AG04450 (cell line): ENCODE data around the gene ZNF358. TPM values are rescaled to one million over a fixed set of nuclear protein-coding genes. Genes with fewer than 3 reads are reported as not detected.

Experiments
- CTCF ChIA-PET: fragments of 300-600, 350-600 bp; formaldehyde crosslinking; extraction: SDS; loops from one replicate; lab custom pipeline; 2022; ENCODE audit warnings: antibody characterized with exemption, inconsistent platforms; lab: Charles Lee
- POLR2A ChIA-PET: fragments of 350-600 bp; formaldehyde crosslinking; extraction: SDS; loops from one replicate; lab custom pipeline; 2021; ENCODE audit warnings: antibody characterized with exemption, inconsistent platforms; lab: Yijun Ruan, JAX
- DNase-seq: peaks from one replicate; pipeline ENCODE4 v3.0.0-alpha.2; 2011; ENCODE audit warnings: low read depth, low spot score
- H3K27ac ChIP-seq: one replicate; pipeline ENCODE4 v1.5.1; 2012; ENCODE audit warnings: low read depth, low read length, control low read depth
- H3K27me3 ChIP-seq: one replicate; pipeline ENCODE4 v1.6.0; 2012; ENCODE audit warnings: low read length; ENCODE audit not compliant: control insufficient read depth, insufficient read depth
- H3K4me3 ChIP-seq: 2 replicates; pipeline ENCODE4 v1.5.1; 2011; ENCODE audit warnings: mild to moderate bottlenecking, low read depth, low read length, control low read depth
- H3K9me3 ChIP-seq: 2 replicates; pipeline ENCODE4 v1.5.1; 2012; ENCODE audit warnings: low read length; ENCODE audit not compliant: control insufficient read depth, insufficient read depth
- polyA plus RNA-seq: library from polyadenylated mRNA; depleted of rRNA; stranded (reverse); fragments of >200 nt; gene quantifications from 2 replicates; pipeline ENCODE4 v1.2.3, GENCODE V29; 2011
- TF ChIP-seq, protein P1 (sequence below): IDR thresholded peaks from 2 replicates; pipeline ENCODE4 v1.5.1; 2011; ENCODE audit warnings: low read depth, low read length, control low read depth, inconsistent platforms

ZNF358 gene
- polyA plus RNA-seq, 1 experiment, result 20.7 TPM

DNA sequence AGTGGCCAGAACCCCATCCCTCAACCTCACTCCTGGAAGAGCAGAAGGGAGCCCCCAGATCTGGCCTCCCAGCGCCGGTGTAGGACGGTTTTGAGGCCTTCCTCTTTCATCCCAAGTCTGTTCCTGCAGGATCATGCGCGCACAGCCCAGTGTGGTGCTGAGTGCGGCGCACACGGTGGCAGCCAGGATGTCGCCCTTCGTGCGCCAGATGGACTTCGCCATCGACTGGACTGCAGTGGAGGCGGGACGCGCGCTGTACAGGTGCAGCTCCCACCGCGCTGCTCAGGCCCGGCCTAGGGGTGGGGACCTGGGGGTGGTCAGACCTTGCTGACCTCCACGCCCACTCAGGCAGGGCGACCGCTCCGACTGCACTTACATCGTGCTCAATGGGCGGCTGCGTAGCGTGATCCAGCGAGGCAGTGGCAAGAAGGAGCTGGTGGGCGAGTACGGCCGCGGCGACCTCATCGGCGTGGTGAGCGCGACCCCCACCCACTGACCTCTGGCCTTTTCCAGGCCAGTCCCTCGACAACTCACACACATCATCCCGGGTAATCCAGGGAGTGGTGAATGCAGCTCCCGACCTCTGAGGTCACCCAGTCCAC is 34.4 kb downstream of the ZNF358 start:
- ChIA-PET POLR2A (no interaction called here), CTCF (interaction anchor here (1.8 kb wide), 1 partner anchor 18 kb away, joined by 6 read pairs; no protein-coding TSS in a partner anchor)
- Histone ChIP-seq H3K4me3 (no peak overlapping the region), H3K9me3 (peaks cover 23% of the 10 kb centered on the region; the same call in 1 of the 2 replicates), H3K27ac (no peak overlapping the region), H3K27me3 (no peaks in the 10 kb centered on the region)
- TF ChIP-seq, protein P1, sequence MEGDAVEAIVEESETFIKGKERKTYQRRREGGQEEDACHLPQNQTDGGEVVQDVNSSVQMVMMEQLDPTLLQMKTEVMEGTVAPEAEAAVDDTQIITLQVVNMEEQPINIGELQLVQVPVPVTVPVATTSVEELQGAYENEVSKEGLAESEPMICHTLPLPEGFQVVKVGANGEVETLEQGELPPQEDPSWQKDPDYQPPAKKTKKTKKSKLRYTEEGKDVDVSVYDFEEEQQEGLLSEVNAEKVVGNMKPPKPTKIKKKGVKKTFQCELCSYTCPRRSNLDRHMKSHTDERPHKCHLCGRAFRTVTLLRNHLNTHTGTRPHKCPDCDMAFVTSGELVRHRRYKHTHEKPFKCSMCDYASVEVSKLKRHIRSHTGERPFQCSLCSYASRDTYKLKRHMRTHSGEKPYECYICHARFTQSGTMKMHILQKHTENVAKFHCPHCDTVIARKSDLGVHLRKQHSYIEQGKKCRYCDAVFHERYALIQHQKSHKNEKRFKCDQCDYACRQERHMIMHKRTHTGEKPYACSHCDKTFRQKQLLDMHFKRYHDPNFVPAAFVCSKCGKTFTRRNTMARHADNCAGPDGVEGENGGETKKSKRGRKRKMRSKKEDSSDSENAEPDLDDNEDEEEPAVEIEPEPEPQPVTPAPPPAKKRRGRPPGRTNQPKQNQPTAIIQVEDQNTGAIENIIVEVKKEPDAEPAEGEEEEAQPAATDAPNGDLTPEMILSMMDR, result no peak
- DNase-seq, result no peak

DNA sequence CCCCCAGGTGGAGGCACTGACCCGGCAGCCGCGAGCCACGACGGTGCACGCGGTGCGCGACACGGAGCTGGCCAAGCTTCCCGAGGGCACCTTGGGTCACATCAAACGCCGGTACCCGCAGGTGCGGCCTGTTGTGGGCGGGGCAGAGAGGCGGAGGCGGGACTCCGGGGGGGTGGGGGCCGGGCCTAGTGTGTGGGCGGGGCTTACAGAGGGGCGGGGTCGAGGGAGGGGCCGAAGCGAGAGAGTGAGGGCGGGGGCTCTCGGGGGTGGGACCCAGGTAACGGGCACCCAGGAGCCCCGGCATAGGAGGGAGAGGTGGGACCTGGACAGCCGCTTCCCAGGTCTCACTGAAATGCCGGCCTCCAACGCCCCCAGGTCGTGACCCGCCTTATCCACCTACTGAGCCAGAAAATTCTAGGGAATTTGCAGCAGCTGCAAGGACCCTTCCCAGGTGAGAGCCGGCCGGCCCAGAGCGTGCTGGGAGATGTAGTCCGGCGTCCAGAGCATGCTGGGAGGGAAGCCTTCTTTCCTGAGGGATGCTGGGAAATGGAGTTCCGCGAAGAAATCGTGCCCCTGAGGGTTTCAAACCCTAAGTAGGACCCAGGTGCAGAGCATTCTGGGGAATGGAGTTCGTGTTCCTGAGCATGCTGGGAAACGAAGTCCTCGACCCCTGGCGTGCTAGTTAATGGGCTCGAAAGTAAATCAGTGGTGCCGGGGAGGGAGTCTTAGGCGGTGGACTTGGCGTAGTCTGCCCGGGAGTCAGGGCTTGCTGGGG is 35.3 kb downstream of the ZNF358 start:
- Histone ChIP-seq H3K9me3 (peaks cover 25% of the 10 kb centered on the region; the same call in 1 of the 2 replicates), H3K4me3 (no peak overlapping the region), H3K27me3 (no peaks in the 10 kb centered on the region), H3K27ac (no peak overlapping the region)
- no peak for DNase-seq
- CTCF ChIA-PET, result interaction anchor here (1.8 kb wide), 1 partner anchor 17 kb away, joined by 6 read pairs; no protein-coding TSS in a partner anchor
- POLR2A ChIA-PET, result no interaction called here
- TF ChIP-seq, protein P1, result no peak

DNA sequence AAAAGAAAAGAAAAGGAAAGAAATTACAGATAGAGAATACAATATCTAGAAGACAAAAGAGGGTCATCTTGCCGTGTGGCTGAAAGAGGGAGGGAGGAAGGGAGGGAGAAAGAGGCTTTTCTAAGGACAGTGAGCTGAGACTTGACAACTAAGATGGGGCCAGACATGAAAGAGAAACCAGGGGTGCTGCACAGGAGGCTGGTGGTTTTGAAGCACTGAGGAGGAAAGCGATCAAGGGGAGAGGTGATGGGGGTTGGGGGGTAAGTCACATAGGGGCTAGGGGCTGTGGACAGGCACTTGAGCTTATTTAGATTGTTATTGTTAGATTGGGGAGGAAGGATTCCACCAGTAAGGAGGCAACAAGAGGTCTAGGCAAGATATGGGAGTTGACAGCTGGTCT is 36.9 kb downstream of the ZNF358 start:
- peaks cover 25% of the 10 kb centered on the region; the same call in 1 of the 2 replicates for H3K9me3 ChIP-seq
- DNase-seq, result no peak
- POLR2A ChIA-PET, result interaction anchor here (0.6 kb wide), 1 partner anchor 129 kb away, joined by 6 read pairs; no protein-coding TSS in a partner anchor
- H3K4me3 ChIP-seq, result no peak overlapping the region
- TF ChIP-seq, protein P1, result no peak
- H3K27ac ChIP-seq, result no peak overlapping the region
- CTCF ChIA-PET, result interaction anchor here (1.0 to 2.2 kb wide), 2 partner anchors 11 to 16 kb away, joined by 5 to 16 read pairs; no protein-coding TSS in a partner anchor
- H3K27me3 ChIP-seq, result no peaks in the 10 kb centered on the region

DNA sequence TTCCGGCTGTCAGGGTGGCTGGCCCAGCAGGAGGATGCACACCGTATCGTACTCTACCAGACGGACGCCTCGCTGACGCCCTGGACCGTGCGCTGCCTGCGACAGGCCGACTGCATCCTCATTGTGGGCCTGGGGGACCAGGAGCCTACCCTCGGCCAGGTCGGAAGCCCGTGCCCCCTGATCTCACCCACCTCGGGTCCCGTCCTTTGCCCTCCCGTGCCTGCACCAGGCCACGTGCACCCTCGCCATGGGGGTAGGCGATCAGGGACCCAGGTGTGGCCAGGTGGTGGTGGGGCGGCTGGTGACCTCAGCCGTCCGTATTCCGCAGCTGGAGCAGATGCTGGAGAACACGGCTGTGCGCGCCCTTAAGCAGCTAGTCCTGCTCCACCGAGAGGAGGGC is 38.7 kb downstream of the ZNF358 start:
- CTCF ChIA-PET, result interaction anchor here (1.0 kb wide), 1 partner anchor 200 kb away, joined by 3 read pairs; no protein-coding TSS in a partner anchor
- no peaks in the 10 kb centered on the region for H3K27me3 ChIP-seq
- H3K9me3 ChIP-seq, result peaks cover 31% of the 10 kb centered on the region; the same call in 1 of the 2 replicates
- H3K27ac ChIP-seq, result no peak overlapping the region
- TF ChIP-seq, protein P1, result no peak
- DNase-seq, result no peak
- POLR2A ChIA-PET, result no interaction called here
- no peak overlapping the region for H3K4me3 ChIP-seq
